SU-DHL-6 (cell line): Measurements from ENCODE around the gene INPP5A.
"Not testable (repeated sequence)": the region's sequence is repeated elsewhere in the genome, so short reads cannot be mapped to it uniquely, and the experiment has no call there.

Source experiments
- H2AFZ ChIP-seq: fragments of 200-600 bp; sonication (generic); 2 replicates; pipeline ENCODE4 v1.6.1; 2014; ENCODE audit warnings: low read depth, mild to moderate bottlenecking, moderate library complexity, mixed read lengths, antibody characterized with exemption, low read length; ENCODE audit not compliant: severe bottlenecking
- H3F3A ChIP-seq: fragments of 200-600 bp; shearing (Covaris generic); 2 replicates; pipeline ENCODE4 v1.6.0; 2016; ENCODE audit warnings: antibody characterized with exemption, mild to moderate bottlenecking; ENCODE audit not compliant: insufficient read depth
- H3K27ac ChIP-seq: fragments of 200-600 bp; sonication (generic); 2 replicates; pipeline ENCODE4 v1.5.1; 2016; ENCODE audit warnings: low read depth, mild to moderate bottlenecking, low read length, moderate library complexity, mixed read lengths
- H3K27me3 ChIP-seq: fragments of 200-600 bp; sonication (generic), shearing (Covaris generic); 2 replicates; pipeline ENCODE4 v1.6.0; 2014; ENCODE audit warnings: mild to moderate bottlenecking, low read length
- H3K36me3 ChIP-seq: fragments of 200-600 bp; sonication (generic); 2 replicates; pipeline ENCODE4 v1.6.1; 2014; ENCODE audit warnings: mild to moderate bottlenecking, low read length, mixed read lengths
- H3K4me2 ChIP-seq: fragments of 300-600, 200-600 bp; shearing (Covaris generic), sonication (generic); 2 replicates; pipeline ENCODE4 v1.6.0; 2014; ENCODE audit warnings: low read length, low read depth, mild to moderate bottlenecking; ENCODE audit not compliant: poor library complexity, severe bottlenecking
- H3K4me3 ChIP-seq: fragments of 200-600 bp; sonication (generic); 2 replicates; pipeline ENCODE4 v1.5.1; 2014; ENCODE audit warnings: antibody characterized with exemption, low read length, mild to moderate bottlenecking, mixed read lengths; ENCODE audit not compliant: insufficient read depth, poor library complexity, severe bottlenecking
- H3K79me2 ChIP-seq: fragments of 200-600 bp; sonication (generic); 2 replicates; pipeline ENCODE4 v1.6.1; 2014; ENCODE audit warnings: mild to moderate bottlenecking, low read length, moderate library complexity; ENCODE audit not compliant: insufficient read depth
- H3K9ac ChIP-seq: fragments of 200-600 bp; sonication (generic); 2 replicates; pipeline ENCODE4 v1.7.0; 2014; ENCODE audit warnings: mild to moderate bottlenecking, low read length
- H3K9me2 ChIP-seq: fragments of 200-600 bp; sonication (generic); replicated peaks from 2 replicates; pipeline ENCODE4 v1.6.1; 2014; ENCODE audit warnings: low read length; ENCODE audit not compliant: insufficient read depth
- H3K9me3 ChIP-seq: fragments of 200-600 bp; sonication (generic); 2 replicates; pipeline ENCODE4 v1.6.1; 2014; ENCODE audit warnings: low read length, mixed read lengths; ENCODE audit not compliant: insufficient read depth
- H4K20me1 ChIP-seq: fragments of 200-600 bp; sonication (generic); 2 replicates; pipeline ENCODE4 v1.6.1; 2014; ENCODE audit warnings: low read depth, mild to moderate bottlenecking, antibody characterized with exemption, low read length, moderate library complexity, mixed read lengths
- EZH2phosphoT487 ChIP-seq: fragments of 200-600 bp; sonication (generic), shearing (Covaris generic); conservative IDR thresholded peaks from 2 replicates; pipeline ENCODE4 v1.6.1; 2018; ENCODE audit warnings: mild to moderate bottlenecking, antibody characterized with exemption, low read length, moderate library complexity, mixed read lengths
- TF ChIP-seq, protein P1 (sequence below): fragments of 200-600 bp; sonication (generic); IDR thresholded peaks from one replicate; pipeline ENCODE4 v1.5.1; 2017; ENCODE audit warnings: antibody characterized with exemption, mild to moderate bottlenecking, low read length, moderate library complexity; ENCODE audit not compliant: insufficient read depth, poor library complexity, severe bottlenecking

INPP5A gene

DNA sequence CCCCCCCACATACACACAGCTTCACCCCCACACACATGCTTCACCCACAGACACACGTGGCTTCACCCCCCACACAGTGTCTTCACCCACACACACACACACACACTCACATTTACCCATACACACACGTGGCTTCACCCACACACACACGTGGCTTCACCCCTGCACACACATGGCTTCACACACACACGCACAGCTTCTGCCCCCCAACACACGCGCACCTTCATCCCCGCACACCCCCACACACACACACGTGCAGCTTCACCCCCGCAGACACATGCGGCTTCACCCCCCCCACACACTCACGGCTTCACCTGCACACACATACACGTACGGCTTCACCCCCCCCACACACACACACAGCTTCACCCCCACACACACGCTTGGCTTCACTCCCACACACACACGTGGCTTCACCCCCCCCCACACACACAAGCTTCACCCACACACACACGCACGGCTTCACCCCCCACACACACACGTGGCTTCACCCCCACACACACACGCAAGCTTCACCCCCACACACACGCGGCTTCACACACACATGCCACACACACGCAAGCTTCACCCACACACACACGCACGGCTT, 165.9 kb downstream of the INPP5A start:
- no peaks in the 10 kb centered on the region for H3K79me2 ChIP-seq
- H3K9me2 ChIP-seq: no peaks in the 10 kb centered on the region
- H3K9me3 ChIP-seq: peaks cover 12% of the 10 kb centered on the region; the same call in 1 of the 2 replicates
- no peak overlapping the region for H3K4me3 ChIP-seq
- H3F3A ChIP-seq: no peaks in the 10 kb centered on the region
- H4K20me1 ChIP-seq: no peaks in the 10 kb centered on the region
- no peak overlapping the region for H3K27ac ChIP-seq
- no peak overlapping the region for H3K4me2 ChIP-seq
- no peak overlapping the region for H2AFZ ChIP-seq
- H3K27me3 ChIP-seq: no peaks in the 10 kb centered on the region
- no peaks in the 10 kb centered on the region for H3K36me3 ChIP-seq
- TF ChIP-seq, protein P1, sequence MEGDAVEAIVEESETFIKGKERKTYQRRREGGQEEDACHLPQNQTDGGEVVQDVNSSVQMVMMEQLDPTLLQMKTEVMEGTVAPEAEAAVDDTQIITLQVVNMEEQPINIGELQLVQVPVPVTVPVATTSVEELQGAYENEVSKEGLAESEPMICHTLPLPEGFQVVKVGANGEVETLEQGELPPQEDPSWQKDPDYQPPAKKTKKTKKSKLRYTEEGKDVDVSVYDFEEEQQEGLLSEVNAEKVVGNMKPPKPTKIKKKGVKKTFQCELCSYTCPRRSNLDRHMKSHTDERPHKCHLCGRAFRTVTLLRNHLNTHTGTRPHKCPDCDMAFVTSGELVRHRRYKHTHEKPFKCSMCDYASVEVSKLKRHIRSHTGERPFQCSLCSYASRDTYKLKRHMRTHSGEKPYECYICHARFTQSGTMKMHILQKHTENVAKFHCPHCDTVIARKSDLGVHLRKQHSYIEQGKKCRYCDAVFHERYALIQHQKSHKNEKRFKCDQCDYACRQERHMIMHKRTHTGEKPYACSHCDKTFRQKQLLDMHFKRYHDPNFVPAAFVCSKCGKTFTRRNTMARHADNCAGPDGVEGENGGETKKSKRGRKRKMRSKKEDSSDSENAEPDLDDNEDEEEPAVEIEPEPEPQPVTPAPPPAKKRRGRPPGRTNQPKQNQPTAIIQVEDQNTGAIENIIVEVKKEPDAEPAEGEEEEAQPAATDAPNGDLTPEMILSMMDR: no peak
- no peak for TF ChIP-seq EZH2phosphoT487
- no peak overlapping the region for H3K9ac ChIP-seq

DNA sequence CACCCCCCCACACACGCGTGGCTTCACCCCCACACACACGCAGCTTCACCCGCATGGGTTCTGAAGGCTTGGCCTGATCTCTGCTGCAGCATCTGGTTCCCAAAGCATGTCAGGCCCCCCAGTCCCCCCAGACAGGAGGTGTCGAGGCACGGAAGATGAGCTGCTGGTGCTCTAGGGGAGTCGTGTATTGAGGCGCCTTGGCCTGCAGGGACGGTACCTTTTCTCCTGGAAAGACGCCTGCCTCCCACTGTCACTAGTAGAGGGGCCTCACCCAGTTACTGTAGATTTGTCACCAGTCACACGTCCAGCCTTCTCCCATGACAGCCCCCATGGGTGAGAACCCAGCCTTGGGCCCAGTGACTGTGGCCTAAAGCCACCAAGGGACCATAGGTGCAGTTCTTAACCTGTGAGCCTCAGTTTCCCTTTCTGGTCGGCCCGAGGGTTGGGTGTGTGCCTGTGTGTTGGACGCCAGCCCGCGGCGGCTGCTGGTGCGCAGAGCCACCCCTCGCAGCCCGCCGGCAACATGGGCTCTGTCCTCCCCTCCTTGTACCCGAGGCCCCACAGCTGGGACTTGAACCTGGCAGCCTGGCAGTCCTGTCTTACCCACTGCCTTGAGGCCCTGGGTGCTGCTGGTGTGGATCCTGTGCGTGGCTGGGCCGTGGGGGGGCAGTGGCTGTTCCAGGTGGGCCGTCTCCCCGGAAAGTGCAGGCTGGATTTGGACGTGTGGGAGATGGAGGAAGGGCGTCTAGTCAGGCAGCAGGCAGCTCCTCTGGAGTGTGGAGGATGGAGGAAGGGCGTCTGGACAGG, 166.6 kb downstream of the INPP5A start:
- no peaks in the 10 kb centered on the region for H3K79me2 ChIP-seq
- H3K9me3 ChIP-seq: peaks cover 12% of the 10 kb centered on the region; the same call in 1 of the 2 replicates
- H3K36me3 ChIP-seq: no peaks in the 10 kb centered on the region
- H3K27ac ChIP-seq: no peak overlapping the region
- no peak overlapping the region for H3K4me3 ChIP-seq
- no peak overlapping the region for H3K4me2 ChIP-seq
- H3K9ac ChIP-seq: no peak overlapping the region
- H3K9me2 ChIP-seq: no peaks in the 10 kb centered on the region
- no peaks in the 10 kb centered on the region for H3F3A ChIP-seq
- no peaks in the 10 kb centered on the region for H3K27me3 ChIP-seq
- no peaks in the 10 kb centered on the region for H4K20me1 ChIP-seq
- H2AFZ ChIP-seq: no peak overlapping the region
- no peak for TF ChIP-seq EZH2phosphoT487
- TF ChIP-seq, protein P1: no peak

DNA sequence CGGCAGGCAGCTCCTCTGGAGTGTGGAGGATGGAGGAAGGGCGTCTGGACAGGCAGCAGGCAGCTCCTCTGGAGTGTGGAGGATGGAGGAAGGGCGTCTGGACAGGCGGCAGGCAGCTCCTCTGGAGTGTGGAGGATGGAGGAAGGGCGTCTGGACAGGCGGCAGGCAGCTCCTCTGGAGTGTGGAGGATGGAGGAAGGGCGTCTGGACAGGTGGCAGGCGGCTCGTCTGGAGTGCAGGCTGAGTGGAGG, 167.2 kb downstream of the INPP5A start:
- H3K79me2 ChIP-seq, H2AFZ ChIP-seq, H3K4me3 ChIP-seq, H3K9me2 ChIP-seq, H3K27me3 ChIP-seq, H3K27ac ChIP-seq, H3K9ac ChIP-seq, H3K36me3 ChIP-seq, H3K4me2 ChIP-seq, H4K20me1 ChIP-seq, H3F3A ChIP-seq: not testable (repeated sequence)
- H3K9me3 ChIP-seq: peaks cover 12% of the 10 kb centered on the region; the same call in 1 of the 2 replicates

DNA sequence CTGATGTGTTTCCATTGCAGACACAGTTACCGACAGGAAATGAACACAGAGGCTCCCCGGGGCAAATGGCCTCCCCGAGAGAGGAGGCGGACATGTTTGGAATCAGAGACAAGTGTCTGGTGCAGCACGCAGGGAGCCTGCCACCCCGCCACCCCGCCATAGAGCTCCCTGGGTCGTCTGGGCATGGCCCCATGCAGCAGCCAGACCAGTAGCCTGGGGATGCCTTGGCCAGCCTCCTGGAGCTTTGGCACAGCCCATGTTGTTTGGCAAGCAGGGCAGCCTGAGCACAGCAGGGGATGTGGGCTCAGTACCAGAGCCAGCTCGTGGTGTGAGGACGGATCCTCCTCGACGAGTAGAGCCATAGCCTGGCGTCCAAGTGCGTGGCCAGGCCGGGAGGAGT, 167.6 kb downstream of the INPP5A start:
- H3K4me3 ChIP-seq: no peak overlapping the region
- no peaks in the 10 kb centered on the region for H3K36me3 ChIP-seq
- H3K27me3 ChIP-seq: no peaks in the 10 kb centered on the region
- no peaks in the 10 kb centered on the region for H3K9me2 ChIP-seq
- no peaks in the 10 kb centered on the region for H3K79me2 ChIP-seq
- H2AFZ ChIP-seq: no peak overlapping the region
- no peaks in the 10 kb centered on the region for H4K20me1 ChIP-seq
- peaks cover 12% of the 10 kb centered on the region; the same call in 1 of the 2 replicates for H3K9me3 ChIP-seq
- H3K9ac ChIP-seq: no peak overlapping the region
- no peak overlapping the region for H3K4me2 ChIP-seq
- no peaks in the 10 kb centered on the region for H3F3A ChIP-seq
- TF ChIP-seq, protein P1: no peak
- TF ChIP-seq EZH2phosphoT487: no peak
- H3K27ac ChIP-seq: no peak overlapping the region
